Esophagus muscularis mucosa (tissue), 4 donors: Measurements from ENCODE around the gene SPDL1.

Experiments used
- EP300 ChIP-seq: sonication (generic); formaldehyde crosslinking; IDR thresholded peaks from one replicate; pipeline ENCODE4 v1.6.1; 2017; ENCODE audit warnings: antibody characterized with exemption
- POLR2A ChIP-seq: fragments of 450-650 bp; IDR thresholded peaks from one replicate; pipeline ENCODE4 v1.6.1; 2017; ENCODE audit warnings: antibody characterized with exemption, moderate library complexity, mild to moderate bottlenecking, low read depth
- POLR2AphosphoS5 ChIP-seq, 2 donors: sonication (generic); formaldehyde crosslinking; IDR thresholded peaks; one replicate each; pipeline ENCODE4 v1.6.1; 2017; ENCODE audit warnings: antibody characterized with exemption in 2 of 2
- TF ChIP-seq, protein P1 (sequence below), 3 experiments: fragments of 200-600 bp in 2 of 3; fragments of 450-650 bp in 1 of 3; sonication (generic) in 2 of 3; IDR thresholded peaks; one replicate each; pipeline ENCODE4 v1.5.1; 2017 to 2019; ENCODE audit warnings: antibody characterized with exemption in 3 of 3, mild to moderate bottlenecking in 2 of 3, moderate library complexity in 1 of 3

- TF ChIP-seq, protein P1, sequence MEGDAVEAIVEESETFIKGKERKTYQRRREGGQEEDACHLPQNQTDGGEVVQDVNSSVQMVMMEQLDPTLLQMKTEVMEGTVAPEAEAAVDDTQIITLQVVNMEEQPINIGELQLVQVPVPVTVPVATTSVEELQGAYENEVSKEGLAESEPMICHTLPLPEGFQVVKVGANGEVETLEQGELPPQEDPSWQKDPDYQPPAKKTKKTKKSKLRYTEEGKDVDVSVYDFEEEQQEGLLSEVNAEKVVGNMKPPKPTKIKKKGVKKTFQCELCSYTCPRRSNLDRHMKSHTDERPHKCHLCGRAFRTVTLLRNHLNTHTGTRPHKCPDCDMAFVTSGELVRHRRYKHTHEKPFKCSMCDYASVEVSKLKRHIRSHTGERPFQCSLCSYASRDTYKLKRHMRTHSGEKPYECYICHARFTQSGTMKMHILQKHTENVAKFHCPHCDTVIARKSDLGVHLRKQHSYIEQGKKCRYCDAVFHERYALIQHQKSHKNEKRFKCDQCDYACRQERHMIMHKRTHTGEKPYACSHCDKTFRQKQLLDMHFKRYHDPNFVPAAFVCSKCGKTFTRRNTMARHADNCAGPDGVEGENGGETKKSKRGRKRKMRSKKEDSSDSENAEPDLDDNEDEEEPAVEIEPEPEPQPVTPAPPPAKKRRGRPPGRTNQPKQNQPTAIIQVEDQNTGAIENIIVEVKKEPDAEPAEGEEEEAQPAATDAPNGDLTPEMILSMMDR (IDR thresholded peaks at IDR 0.05) = no peak
- TF ChIP-seq POLR2A (no peak), POLR2AphosphoS5 (IDR thresholded peaks at IDR 0.05) (no peak), EP300 (no peak)
Measured at GRCh38 chr5:169637549-169638121, 54.1 kb downstream of the SPDL1 start.
